ENCODE results near the gene PARD3B.
"Not testable (repeated sequence)": the region's sequence is repeated elsewhere in the genome, so short reads cannot be mapped to it uniquely, and the experiment has no call there.

DNA sequence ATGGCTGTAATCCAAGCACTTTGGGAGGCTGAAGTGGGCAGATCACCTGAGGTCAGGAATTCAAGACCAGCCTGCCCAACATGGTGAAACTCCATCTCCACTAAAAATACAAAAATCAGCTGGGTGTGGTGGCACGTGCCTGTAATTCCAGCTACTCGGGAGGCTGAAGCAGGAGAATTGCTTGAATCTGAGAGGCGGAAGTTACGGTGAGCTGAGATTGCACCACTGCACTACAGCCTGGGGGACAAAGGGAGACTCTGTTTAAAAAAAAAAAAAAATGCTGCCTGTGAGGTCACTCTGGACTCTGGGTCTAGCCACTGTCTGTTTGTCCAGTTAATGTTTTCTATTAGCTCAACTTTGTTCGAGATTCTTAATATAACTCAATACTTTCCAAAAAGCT lies 673.5 kb downstream of the PARD3B start:
- TF ChIP-seq, protein P1, sequence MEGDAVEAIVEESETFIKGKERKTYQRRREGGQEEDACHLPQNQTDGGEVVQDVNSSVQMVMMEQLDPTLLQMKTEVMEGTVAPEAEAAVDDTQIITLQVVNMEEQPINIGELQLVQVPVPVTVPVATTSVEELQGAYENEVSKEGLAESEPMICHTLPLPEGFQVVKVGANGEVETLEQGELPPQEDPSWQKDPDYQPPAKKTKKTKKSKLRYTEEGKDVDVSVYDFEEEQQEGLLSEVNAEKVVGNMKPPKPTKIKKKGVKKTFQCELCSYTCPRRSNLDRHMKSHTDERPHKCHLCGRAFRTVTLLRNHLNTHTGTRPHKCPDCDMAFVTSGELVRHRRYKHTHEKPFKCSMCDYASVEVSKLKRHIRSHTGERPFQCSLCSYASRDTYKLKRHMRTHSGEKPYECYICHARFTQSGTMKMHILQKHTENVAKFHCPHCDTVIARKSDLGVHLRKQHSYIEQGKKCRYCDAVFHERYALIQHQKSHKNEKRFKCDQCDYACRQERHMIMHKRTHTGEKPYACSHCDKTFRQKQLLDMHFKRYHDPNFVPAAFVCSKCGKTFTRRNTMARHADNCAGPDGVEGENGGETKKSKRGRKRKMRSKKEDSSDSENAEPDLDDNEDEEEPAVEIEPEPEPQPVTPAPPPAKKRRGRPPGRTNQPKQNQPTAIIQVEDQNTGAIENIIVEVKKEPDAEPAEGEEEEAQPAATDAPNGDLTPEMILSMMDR (conservative IDR thresholded peaks at IDR 0.05; ENCODE audit: low read depth, low read length): not testable (repeated sequence)
- TF ChIP-seq EZH2 (IDR thresholded peaks at IDR 0.05; ENCODE audit: borderline replicate concordance, low read depth, low read length, poor library complexity, severe bottlenecking): not testable (repeated sequence)

Data from A673 (cell line).